ENCODE results near the gene UBE2L3. TPM values are rescaled to one million over a fixed set of nuclear protein-coding genes. Genes with fewer than 3 reads are reported as not detected.
A peak's percentile ranks its signal among the peaks of the same experiment; 100 is the strongest.

Gene UBE2L3
- total and polyA plus RNA-seq, 2 of the 13 experiments (the other 11 are each of a cell fraction or from before 2014, with no cell fraction given), result 30.2 to 58.1 TPM

DNA sequence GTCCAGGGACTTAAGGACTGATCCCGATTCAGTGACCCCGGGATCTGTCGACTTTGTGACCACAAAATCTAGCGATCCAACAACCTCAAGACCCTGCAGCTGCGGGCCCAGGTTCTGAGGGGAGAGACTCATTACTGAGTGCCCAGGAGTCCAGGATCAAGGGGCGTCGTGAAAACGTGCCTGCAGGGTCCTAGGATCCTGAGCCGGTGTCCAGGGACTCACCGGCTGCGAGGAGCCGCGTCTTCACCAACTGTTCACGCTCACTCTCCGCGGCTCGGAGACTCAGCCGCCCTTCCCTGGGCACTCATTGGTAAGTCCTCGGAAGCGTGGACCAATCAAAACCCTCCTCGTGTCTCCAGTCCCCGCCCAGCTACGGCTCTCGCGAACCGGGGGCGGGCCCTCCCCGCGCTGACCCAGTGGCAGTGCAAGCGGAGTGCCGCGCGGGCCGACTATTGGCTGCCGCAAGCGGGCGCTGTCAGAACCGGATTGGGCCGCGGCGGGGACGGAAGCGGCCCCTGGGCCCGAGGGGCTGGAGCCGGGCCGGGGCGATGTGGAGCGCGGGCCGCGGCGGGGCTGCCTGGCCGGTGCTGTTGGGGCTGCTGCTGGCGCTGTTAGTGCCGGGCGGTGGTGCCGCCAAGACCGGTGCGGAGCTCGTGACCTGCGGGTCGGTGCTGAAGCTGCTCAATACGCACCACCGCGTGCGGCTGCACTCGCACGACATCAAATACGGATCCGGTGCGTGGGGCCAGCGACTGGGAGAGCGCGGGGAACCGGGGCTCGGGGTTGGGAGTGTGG is 74.5 kb downstream of the UBE2L3 start, which contains the start of gene SDF2L1 (continued):
- no peak for TF ChIP-seq ZNF256 (CRISPR knock-in tag; conservative IDR thresholded peaks at IDR 0.05)
- no peak for TF ChIP-seq ZMYM2 (CRISPR knock-in tag; IDR thresholded peaks at IDR 0.05)
- no peak for TF ChIP-seq MZF1 (CRISPR knock-in tag; IDR thresholded peaks at IDR 0.05; ENCODE audit: borderline replicate concordance)
- TF ChIP-seq ZNF224 (CRISPR knock-in tag; IDR thresholded peaks at IDR 0.05), result no peak
- TF ChIP-seq GABPB1 (CRISPR knock-in tag; IDR thresholded peaks at IDR 0.05), result peak; percentile 87
- TF ChIP-seq PBX3 (CRISPR knock-in tag; IDR thresholded peaks at IDR 0.05; ENCODE audit: borderline replicate concordance), result no peak
- peak; percentile 70; the same call in 1 of the 2 replicates for TF ChIP-seq ZNF317 (CRISPR knock-in tag; IDR thresholded peaks at IDR 0.05)
- peak; percentile 35; the same call in 1 of the 2 replicates for TF ChIP-seq ZNF788 (CRISPR knock-in tag; IDR thresholded peaks at IDR 0.05; ENCODE audit: borderline replicate concordance)
- no peak for TF ChIP-seq HES4 (CRISPR knock-in tag; IDR thresholded peaks at IDR 0.05; ENCODE audit: borderline replicate concordance)
- TF ChIP-seq, protein P1, sequence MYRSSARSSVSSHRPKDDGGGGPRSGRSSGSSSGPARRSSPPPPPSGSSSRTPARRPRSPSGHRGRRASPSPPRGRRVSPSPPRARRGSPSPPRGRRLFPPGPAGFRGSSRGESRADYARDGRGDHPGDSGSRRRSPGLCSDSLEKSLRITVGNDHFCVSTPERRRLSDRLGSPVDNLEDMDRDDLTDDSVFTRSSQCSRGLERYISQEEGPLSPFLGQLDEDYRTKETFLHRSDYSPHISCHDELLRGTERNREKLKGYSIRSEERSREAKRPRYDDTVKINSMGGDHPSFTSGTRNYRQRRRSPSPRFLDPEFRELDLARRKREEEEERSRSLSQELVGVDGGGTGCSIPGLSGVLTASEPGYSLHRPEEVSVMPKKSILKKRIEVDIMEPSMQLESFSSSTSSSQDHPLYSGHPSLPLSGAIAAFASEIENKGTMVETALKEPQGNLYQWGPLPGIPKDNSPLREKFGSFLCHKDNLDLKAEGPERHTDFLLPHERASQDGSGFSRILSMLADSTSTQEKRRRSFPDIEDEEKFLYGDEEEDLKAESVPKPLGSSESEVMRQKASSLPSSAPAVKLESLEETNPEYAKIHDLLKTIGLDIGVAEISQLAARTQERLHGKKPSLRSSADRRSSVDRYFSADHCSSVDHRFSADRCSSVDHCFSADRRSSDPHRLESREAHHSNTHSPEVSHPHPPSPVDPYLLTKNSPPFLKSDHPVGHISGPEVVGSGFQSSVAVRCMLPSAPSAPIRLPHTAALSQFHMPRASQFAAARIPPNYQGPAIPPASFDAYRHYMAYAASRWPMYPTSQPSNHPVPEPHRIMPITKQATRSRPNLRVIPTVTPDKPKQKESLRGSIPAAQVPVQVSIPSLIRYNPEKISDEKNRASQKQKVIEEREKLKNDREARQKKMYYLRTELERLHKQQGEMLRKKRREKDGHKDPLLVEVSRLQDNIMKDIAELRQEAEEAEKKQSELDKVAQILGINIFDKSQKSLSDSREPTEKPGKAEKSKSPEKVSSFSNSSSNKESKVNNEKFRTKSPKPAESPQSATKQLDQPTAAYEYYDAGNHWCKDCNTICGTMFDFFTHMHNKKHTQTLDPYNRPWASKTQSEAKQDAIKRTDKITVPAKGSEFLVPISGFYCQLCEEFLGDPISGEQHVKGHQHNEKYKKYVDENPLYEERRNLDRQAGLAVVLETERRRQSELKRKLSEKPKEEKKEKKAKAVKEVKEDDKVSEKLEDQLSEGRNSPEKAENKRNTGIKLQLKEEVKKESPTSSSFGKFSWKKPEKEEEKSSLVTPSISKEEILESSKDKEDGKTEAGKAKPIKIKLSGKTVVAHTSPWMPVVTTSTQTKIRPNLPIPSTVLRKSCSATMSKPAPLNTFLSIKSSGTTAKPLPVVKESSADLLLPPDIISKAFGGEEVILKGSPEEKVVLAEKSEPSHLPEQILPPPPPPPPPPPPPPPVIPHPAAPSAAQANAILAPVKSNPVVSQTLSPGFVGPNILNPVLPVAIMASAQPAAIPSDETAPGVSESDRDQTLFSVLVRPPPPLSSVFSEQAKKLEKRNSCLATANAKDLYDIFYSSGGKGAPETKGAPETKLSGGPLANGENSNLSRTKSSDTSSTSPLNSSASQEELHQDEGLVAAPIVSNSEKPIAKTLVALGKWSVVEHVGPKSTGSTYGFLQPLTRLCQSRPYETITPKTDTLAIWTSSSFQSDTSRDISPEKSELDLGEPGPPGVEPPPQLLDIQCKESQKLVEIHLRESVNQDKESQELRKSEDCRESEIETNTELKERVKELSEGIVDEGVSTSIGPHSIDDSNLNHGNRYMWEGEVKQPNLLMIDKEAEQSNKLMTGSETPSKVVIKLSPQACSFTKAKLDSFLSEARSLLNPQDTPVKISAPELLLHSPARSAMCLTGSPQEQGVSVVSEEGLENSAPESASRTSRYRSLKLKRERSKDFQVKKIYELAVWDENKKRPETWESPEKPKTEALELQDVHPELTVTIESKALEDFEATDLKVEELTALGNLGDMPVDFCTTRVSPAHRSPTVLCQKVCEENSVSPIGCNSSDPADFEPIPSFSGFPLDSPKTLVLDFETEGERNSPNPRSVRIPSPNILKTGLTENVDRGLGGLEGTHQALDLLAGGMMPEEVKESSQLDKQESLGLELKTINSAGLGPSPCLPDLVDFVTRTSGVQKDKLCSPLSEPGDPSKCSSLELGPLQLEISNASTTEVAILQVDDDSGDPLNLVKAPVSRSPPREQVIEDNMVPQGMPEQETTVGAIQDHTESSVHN (CRISPR knock-in tag; IDR thresholded peaks at IDR 0.05), result no peak
- TF ChIP-seq PRMT3 (CRISPR knock-in tag; IDR thresholded peaks at IDR 0.05; ENCODE audit: borderline replicate concordance, low read depth), result no peak
- no peak for TF ChIP-seq HIVEP1 (CRISPR knock-in tag; IDR thresholded peaks at IDR 0.05)
- TF ChIP-seq ZNF768 (CRISPR knock-in tag; IDR thresholded peaks at IDR 0.05), result 0 out of 2 replicates have a peak, but pooled peaks have one; percentile 4
- TF ChIP-seq ZNF510 (CRISPR knock-in tag; IDR thresholded peaks at IDR 0.05; ENCODE audit: low read depth), result no peak
- TF ChIP-seq HCFC1 (IDR thresholded peaks at IDR 0.05; ENCODE audit: low read depth, low read length), result no peak
- TF ChIP-seq RORA (CRISPR knock-in tag; IDR thresholded peaks at IDR 0.05), result no peak
- TF ChIP-seq MEIS2 (CRISPR knock-in tag; IDR thresholded peaks at IDR 0.05), result no peak
